ENCODE measurements around the gene MBNL2.
A peak's percentile ranks its signal among the peaks of the same experiment; 100 is the strongest.

Gene MBNL2

GRCh38 chr13:97386801-97387484, 164.8 kb downstream of the MBNL2 start:
- no peak for DNase-seq

GRCh38 chr13:97387485-97387839, 165.3 kb downstream of the MBNL2 start:
- DNase-seq: no peak

GRCh38 chr13:97387890-97388289, 165.8 kb downstream of the MBNL2 start:
- no peak for DNase-seq

- DNase-seq: no peak
These were observed 166.2 kb downstream of the MBNL2 start for GRCh38 chr13:97388373-97388772.

DNA sequence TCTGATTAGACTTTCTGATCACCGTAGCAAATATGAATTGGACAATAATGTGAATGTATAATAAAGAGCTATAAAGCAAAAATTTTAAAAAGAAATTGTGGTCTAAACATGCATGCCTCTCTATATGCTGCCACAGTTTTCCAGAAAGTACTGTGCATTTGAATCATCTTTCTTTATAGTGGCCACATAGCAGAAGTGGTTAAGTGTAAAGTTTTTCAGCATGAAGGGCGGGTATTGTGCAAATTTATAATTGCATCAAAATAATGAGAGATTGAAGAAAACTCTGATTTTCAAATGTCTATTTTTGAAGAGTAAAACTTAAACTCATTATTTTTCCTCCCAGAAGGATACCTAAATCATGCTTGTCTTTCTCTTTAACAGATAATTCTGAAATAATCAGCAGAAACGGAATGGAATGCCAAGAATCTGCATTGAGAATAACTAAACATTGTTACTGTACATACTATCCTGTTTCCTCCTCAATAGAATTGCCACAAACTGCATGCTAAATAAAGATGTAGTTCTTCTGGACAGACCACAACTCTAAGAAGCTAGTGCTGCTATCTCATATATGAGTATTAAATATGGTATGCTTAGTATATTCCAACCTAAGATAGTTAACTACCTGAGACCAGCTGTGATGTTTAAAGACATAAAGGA, 168.9 kb downstream of the MBNL2 start:
- DNase-seq: no peak

- no peak for DNase-seq
These were observed 169.9 kb downstream of the MBNL2 start for GRCh38 chr13:97392020-97392419.

- no peak for DNase-seq
These were observed 172.4 kb downstream of the MBNL2 start for GRCh38 chr13:97394542-97394941.

DNA sequence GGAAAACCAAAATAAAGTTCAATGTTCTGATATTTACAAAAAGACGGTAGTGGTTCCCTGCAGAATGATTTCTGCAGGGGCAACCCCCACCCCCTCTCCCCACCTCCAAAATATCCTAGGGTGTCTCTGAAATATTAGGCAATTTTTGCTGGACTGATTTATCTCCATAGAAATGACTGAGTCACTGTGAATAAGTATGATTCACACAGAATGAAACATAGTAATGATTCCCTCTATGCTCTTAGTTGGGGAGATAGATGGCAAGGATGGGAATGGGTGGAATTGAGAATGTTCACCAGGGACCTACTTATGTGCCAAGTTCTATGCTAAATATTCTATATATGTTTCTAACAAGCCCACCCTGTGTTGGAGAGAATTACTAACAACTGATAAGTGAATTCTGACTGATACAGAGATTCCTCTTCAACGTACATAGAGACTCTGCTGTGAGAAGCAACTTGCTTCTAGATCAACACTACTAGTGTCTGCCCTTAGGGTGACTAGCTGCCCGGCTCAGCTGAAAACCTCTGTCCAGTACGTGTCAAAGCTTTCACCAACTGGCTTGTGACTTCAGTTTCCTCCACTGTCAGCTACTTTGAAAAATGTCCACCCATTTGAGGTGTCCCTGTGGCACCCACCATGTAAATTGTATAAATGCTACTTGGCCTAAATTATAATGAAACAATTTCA, 173.5 kb downstream of the MBNL2 start:
- no peak for DNase-seq

DNA sequence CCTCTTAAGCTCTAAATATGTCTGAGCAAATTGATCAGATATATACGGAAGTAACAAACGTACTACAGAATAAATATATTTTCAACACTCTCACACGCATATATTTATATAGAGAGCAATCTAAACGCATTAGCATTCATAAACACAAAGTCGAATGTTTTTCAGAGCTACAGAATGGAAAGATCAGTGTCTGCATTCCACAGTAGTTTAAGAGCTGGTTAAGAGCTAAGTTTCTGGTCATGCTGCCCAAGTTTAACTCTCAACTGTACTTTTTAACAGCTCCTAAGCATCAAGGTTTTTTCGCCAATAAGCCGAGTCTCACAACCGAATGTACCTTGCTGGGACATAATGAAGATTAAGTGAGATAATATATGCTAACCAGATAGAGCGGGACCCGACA, 175.1 kb downstream of the MBNL2 start:
- DNase-seq: no peak

DNA sequence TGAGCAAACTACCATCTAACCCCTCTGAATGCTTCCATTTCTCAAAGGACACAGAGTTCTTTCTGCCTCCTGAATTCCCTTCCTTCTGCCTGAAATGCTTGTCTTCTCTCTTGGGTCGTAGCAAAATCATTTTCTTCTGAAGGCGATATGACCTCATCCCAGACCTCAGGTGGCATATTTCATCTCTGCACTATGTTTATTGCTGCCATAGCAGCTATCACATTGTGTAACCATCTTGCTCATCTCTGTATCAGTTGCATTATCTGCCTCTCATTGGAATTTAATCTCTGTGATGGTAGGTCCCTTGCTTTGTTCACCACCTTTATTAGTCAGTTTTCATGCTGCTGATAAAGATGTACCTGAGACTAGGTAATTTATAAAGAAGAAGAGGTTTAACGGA, 179.3 kb downstream of the MBNL2 start:
- DNase-seq: no peak

GRCh38 chr13:97403893-97404750, 182.0 kb downstream of the MBNL2 start:
- DNase-seq: no peak

DNA sequence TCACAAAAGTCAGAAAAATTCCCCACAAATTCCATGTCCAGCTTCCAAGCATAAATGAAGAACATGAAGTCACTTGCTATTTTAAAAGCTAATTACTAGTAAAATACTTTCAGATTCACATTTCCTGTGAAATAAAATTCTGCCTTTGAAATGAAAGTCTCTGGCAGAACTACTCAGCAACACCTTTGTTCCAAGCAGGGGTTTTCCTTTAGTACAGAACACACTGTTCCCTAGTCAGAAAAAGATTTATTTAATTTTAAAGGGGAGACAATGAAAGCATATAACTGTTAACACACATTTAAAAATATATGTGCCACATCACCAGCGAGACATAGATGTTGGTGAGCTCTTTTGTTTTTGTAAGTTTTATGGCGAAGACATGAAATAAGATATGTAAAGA, 185.4 kb downstream of the MBNL2 start:
- DNase-seq: no peak

DNA sequence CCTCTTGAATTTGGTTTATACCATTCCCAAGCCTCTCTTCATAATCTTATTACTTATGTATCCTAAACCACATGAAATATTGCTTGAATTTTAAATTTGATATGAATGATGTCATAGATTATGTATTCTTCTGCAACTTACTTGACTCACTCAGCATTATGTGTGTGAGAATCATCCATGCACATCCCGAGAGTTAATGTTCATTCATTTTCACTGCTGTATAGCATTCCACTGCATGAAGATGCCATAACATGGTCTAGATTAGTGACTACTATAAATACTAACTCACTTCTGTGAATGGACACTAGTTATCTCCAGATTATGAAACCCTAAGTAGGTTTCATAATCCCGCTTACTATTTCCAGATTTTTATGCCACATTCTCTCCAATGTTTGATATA, 186.8 kb downstream of the MBNL2 start:
- DNase-seq: no peak

GRCh38 chr13:97411984-97412383, 189.9 kb downstream of the MBNL2 start:
- no peak for DNase-seq

DNA sequence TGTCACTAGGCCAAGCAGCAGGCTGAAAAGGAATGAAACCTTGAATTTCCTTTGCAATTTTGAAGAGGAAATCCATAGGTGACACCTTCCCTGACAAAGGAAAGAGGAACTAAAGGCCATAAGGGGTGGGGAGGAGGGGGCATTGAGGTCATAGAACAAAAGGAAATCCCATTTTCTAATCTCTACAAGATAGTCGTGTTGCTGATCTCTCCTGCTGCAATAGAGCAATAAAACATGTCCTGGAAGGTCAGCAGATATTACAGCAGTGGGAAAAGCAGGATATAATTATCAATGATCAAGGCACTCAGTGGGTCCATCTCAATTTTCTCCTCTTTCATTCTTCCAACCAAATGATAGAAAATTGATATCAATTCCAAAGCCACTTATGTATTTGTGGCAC, 191.6 kb downstream of the MBNL2 start:
- DNase-seq: no peak

DNA sequence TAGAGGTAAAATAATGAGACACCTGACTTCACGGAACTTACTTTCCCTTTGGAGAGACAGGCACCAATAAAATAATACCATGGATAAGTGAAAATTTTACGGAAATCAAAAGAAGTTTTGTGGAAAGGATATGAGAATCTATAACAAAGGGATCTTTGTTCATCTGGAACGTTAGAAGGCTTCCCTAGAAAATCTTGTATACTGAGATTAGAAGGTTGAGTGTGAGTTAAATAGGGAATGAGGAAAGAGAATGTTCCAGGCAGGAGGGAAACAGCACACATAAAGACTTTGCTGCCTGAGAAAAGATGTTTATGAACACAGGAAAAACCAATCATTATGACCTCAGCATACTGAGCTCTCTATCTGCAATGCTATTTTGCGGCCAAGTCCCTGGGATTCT, 192.3 kb downstream of the MBNL2 start:
- DNase-seq: no peak

DNA sequence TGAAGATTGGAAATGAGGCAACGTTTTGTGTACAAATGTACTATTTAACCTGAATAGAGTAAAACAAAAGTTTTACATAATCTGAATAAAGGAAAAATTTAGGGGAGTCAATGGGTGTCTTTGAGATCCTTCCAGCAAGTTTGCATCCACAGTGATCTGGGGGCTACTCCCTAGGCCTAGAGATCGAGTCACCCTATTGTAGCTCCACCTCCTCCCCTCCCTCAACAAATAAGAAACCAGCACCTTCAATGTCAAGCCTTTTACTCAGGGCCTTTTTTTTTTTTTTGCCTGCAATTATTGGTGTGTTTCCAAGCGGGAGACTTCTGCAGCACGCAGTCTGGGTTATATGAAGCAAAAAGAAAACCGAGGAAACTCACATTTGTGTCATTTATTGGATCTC, 195.6 kb downstream of the MBNL2 start:
- no peak for DNase-seq

- DNase-seq: no peak
These were observed 200.3 kb downstream of the MBNL2 start for GRCh38 chr13:97422118-97423054.

DNA sequence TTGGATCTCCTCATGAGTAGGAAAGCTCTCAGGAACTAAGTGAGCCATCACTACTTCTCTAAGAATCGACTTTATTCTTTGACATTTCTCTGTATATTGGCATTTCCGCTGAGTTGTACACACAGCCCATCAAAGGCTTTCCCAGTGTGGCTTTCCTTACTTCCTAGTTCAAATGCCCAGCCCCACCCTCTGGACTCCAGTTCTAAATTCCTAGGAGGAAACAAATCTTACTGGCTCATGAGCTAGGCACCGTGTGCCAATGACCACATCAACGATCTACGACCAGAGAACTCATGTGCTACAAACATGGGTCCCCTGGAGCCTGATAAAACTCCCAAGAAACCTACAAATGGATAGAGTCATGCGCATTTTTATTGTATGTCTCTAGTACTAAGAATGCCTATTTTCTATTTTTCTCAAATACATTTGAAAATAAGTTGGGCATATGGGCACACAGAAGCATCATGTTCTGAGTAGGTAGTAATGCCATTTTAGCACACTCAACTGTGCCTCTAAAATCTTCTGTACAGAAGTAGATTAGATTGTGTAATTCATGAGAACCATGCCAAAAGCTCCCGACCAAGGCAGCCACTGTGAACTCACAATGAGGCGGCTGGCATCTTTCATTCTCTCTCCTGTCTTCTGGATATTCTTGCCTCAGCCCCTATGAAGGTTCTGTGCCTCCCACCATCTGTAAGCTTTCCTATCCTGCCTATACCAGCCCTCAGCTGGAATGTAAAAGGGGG, 201.3 kb downstream of the MBNL2 start:
- DNase-seq: no peak

GRCh38 chr13:97425590-97425989, 203.5 kb downstream of the MBNL2 start:
- no peak for DNase-seq

DNA sequence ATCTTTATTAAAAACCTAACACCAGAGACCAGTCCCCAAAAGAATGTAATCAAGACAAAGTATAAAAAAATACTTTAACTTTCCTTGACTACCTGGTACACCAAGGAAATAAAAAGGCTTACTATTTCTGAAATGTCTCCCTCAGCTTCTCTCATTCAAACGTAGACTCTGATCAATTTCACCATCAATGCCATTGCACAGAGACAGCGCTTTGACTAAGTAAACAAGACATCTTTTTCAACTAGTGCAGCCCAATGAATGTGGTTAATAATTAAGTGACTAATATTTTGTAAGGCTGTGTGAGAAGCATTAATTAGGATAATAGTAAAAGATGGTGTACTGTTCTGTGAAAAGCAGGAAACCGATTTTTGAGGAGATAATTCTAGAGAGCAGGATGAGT, 204.6 kb downstream of the MBNL2 start:
- DNase-seq: no peak

GRCh38 chr13:97429681-97430081, 207.5 kb downstream of the MBNL2 start:
- DNase-seq: peak; percentile 13

All from NCI-H446 treated with DMSO at 0.1 percent for 48 hours (cell line).